HUES48 (cell line): ENCODE results near the gene IMPACT.

Experiments used
- H3K27ac ChIP-seq: one replicate; pipeline ENCODE4 v1.7.0; 2013; ENCODE audit warnings: low read depth, low read length, inconsistent platforms
- H3K27me3 ChIP-seq: 2 replicates; pipeline ENCODE4 v1.6.1; 2013; ENCODE audit warnings: mild to moderate bottlenecking, low read length; ENCODE audit not compliant: control insufficient read depth, insufficient read depth
- H3K36me3 ChIP-seq: 2 replicates; pipeline ENCODE4 v1.6.1; 2013; ENCODE audit warnings: low read length; ENCODE audit not compliant: control insufficient read depth, insufficient read depth
- H3K4me1 ChIP-seq: 2 replicates; pipeline ENCODE4 v1.6.1; 2013; ENCODE audit warnings: mild to moderate bottlenecking, low read length; ENCODE audit not compliant: control insufficient read depth, insufficient read depth
- H3K4me3 ChIP-seq: 2 replicates; pipeline ENCODE4 v1.5.1; 2013; ENCODE audit warnings: mild to moderate bottlenecking, low read depth, low read length
- H3K9ac ChIP-seq: 2 replicates; pipeline ENCODE4 v1.6.1; 2013; ENCODE audit warnings: mild to moderate bottlenecking, low read depth, low read length, moderate library complexity
- H3K9me3 ChIP-seq: 2 replicates; pipeline ENCODE4 v1.6.1; 2013; ENCODE audit warnings: low read length; ENCODE audit not compliant: control insufficient read depth, insufficient read depth

The IMPACT gene

DNA sequence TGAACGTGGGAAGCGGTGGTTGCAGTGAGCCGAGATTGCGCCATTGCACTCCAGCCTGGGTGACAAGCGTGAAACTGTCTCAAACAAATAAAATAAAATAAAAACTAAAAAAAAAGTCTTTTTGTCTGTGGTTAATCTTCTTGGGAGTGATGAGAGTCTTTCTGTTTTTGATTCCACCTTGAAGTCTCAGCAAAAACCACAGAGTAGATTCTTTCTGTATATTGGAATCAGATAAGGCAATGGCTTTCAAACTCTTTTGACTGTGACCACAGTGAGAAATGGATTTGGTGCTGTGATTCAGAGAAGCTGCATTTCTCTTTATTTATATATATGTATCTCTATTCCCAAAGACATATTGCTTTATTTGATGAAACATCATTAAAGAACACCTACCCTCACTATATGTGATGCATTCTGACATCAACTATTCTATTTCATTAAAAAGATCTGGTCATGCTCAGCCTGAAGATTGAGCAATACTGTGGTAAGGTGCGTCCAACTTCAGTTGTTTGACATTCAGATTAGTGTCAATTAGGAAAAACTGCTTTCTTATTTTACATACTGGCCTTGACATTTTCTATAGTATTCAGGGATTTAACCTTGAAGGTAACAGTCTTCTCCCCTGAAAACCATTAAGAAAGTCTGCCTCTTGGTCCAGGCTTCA, 49.6 kb downstream of the IMPACT start:
- Histone ChIP-seq H3K4me3 (no peak overlapping the region), H3K27ac (no peak overlapping the region), H3K9ac (no peak overlapping the region), H3K9me3 (no peaks in the 10 kb centered on the region), H3K36me3 (no peaks in the 10 kb centered on the region), H3K27me3 (no peaks in the 10 kb centered on the region), H3K4me1 (no peaks in the 10 kb centered on the region)

DNA sequence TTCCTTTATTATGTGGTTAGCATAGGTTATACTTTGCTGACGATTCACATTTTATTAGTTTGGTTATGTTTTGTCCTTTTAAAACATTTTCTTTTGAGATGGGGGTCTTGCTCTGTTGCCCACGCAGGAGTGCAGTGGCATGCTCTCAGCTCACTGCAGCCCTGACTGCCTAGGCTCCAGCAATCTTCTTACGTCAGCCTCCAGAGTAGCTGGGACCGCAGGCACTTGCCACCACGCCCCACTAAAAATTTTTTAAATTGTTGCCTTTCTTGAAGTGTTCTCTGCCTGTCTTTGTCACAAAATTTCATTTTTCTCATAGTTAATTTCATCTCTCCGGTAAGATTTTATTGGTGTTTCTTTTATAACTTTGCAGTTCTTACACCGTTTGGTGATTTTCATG, 52.9 kb downstream of the IMPACT start:
- Histone ChIP-seq H3K27me3 (no peaks in the 10 kb centered on the region), H3K9me3 (no peaks in the 10 kb centered on the region), H3K4me3 (no peak overlapping the region), H3K27ac (no peak overlapping the region), H3K4me1 (no peaks in the 10 kb centered on the region), H3K36me3 (no peaks in the 10 kb centered on the region), H3K9ac (no peak overlapping the region)

DNA sequence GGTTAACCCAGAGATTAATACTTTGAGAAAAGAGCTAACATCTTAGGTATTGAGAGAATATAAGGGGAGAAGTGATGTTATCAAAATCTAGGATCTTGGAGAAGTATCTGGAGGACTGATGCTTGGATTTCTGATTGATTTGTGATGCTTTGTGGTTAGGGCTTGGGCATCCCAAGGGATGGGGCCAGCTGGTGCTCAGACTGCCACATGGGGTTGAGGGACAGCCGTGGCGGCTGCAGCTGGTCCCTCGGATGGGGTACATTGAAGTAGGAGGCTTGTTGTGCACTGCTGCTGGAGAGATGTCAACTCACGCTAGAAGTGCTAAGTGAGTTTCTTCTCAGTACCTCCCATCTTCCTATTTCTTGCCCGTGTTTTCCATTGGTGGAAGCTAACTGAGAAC, 56.4 kb downstream of the IMPACT start:
- Histone ChIP-seq H3K36me3 (no peaks in the 10 kb centered on the region), H3K4me3 (no peak overlapping the region), H3K9ac (no peak overlapping the region), H3K4me1 (no peaks in the 10 kb centered on the region), H3K9me3 (no peaks in the 10 kb centered on the region), H3K27me3 (no peaks in the 10 kb centered on the region), H3K27ac (no peak overlapping the region)

GRCh38 chr18:24485681-24486080, 59.2 kb downstream of the IMPACT start:
- no peaks in the 10 kb centered on the region for H3K27me3 ChIP-seq
- no peak overlapping the region for H3K27ac ChIP-seq
- H3K9me3 ChIP-seq = no peaks in the 10 kb centered on the region
- no peak overlapping the region for H3K9ac ChIP-seq
- no peaks in the 10 kb centered on the region for H3K4me1 ChIP-seq
- no peak overlapping the region for H3K4me3 ChIP-seq
- H3K36me3 ChIP-seq = no peaks in the 10 kb centered on the region

GRCh38 chr18:24486684-24487083, 60.2 kb downstream of the IMPACT start:
- Histone ChIP-seq H3K9ac (no peak overlapping the region), H3K36me3 (no peaks in the 10 kb centered on the region), H3K9me3 (no peaks in the 10 kb centered on the region), H3K4me1 (no peaks in the 10 kb centered on the region), H3K27me3 (no peaks in the 10 kb centered on the region), H3K4me3 (no peak overlapping the region), H3K27ac (no peak overlapping the region)

DNA sequence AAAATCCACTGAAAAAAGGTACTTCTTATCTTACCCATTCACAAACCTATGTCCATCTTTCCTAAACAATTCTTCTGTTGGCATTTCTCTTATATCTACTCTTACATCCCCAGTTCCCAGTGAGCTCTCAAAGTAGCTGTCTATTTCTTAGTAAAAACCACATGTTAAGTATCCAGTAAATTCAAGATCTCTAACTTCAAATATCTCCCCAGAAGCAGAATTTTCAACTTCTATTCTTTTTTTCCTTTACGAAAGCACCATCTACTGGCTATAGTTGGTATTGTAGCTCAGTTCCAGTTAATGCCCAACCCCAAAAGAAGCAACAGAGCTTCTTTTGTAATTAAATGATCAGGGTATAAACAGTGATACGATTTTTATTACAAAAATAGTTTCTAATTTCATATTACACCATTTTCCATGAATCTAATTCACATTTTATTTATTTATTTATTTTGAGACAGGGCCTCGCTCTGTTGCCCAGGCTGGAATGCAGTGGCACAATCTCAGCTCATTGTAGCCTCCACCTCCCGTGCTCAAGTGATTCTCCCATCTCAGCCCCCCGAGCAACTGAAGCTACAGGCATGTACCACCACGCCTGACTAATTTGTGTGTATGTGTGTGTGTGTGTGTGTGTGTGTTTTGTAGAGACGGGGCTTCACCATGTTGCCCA, 62.5 kb downstream of the IMPACT start:
- no peaks in the 10 kb centered on the region for H3K36me3 ChIP-seq
- H3K4me1 ChIP-seq = no peaks in the 10 kb centered on the region
- H3K27me3 ChIP-seq = no peaks in the 10 kb centered on the region
- no peaks in the 10 kb centered on the region for H3K9me3 ChIP-seq
- no peak overlapping the region for H3K9ac ChIP-seq
- H3K27ac ChIP-seq = no peak overlapping the region
- H3K4me3 ChIP-seq = no peak overlapping the region

GRCh38 chr18:24490539-24490938, 64.1 kb downstream of the IMPACT start:
- no peaks in the 10 kb centered on the region for H3K4me1 ChIP-seq
- no peak overlapping the region for H3K9ac ChIP-seq
- H3K4me3 ChIP-seq = no peak overlapping the region
- H3K9me3 ChIP-seq = no peaks in the 10 kb centered on the region
- no peaks in the 10 kb centered on the region for H3K27me3 ChIP-seq
- no peak overlapping the region for H3K27ac ChIP-seq
- no peaks in the 10 kb centered on the region for H3K36me3 ChIP-seq

- no peaks in the 10 kb centered on the region for H3K36me3 ChIP-seq
- no peaks in the 10 kb centered on the region for H3K4me1 ChIP-seq
- no peaks in the 10 kb centered on the region for H3K9me3 ChIP-seq
- H3K27me3 ChIP-seq = no peaks in the 10 kb centered on the region
- H3K4me3 ChIP-seq = no peak overlapping the region
- H3K27ac ChIP-seq = no peak overlapping the region
- H3K9ac ChIP-seq = no peak overlapping the region
These were observed 65.7 kb downstream of the IMPACT start for GRCh38 chr18:24491927-24492834.

GRCh38 chr18:24494586-24494985, 68.1 kb downstream of the IMPACT start:
- Histone ChIP-seq H3K27me3 (no peaks in the 10 kb centered on the region), H3K4me1 (no peaks in the 10 kb centered on the region), H3K9ac (no peak overlapping the region), H3K27ac (no peak overlapping the region), H3K36me3 (no peaks in the 10 kb centered on the region), H3K4me3 (no peak overlapping the region), H3K9me3 (no peaks in the 10 kb centered on the region)

GRCh38 chr18:24497031-24497754, 70.7 kb downstream of the IMPACT start:
- Histone ChIP-seq H3K9me3 (no peaks in the 10 kb centered on the region), H3K27me3 (no peaks in the 10 kb centered on the region), H3K4me1 (no peaks in the 10 kb centered on the region), H3K4me3 (no peak overlapping the region), H3K27ac (no peak overlapping the region), H3K9ac (no peak overlapping the region), H3K36me3 (no peaks in the 10 kb centered on the region)
